DND-41 (cell line): Measurements from ENCODE around the gene NR6A1.
"Not testable (repeated sequence)": the region's sequence is repeated elsewhere in the genome, so short reads cannot be mapped to it uniquely, and the experiment has no call there.

Experiments
- ATAC-seq: fragments of 200-7000 bp; cut with Tn5 transposase; 3 replicates; pipeline ENCODE4 v1.9.1; 2021; ENCODE audit warnings: low read depth; ENCODE audit not compliant: insufficient read depth
- DNase-seq: peaks from one replicate; pipeline ENCODE4 v3.0.0-alpha.2; 2020
- H2AFZ ChIP-seq: 2 replicates; pipeline ENCODE4 v1.6.0; 2012; ENCODE audit warnings: low read depth, low read length
- H3K27ac ChIP-seq: 2 replicates; pipeline ENCODE4 v1.5.1; 2012; ENCODE audit warnings: low read length, inconsistent platforms
- H3K27me3 ChIP-seq: fragments of 200-600 bp; sonication (generic); 2 replicates; pipeline ENCODE4 v1.6.0; 2012; ENCODE audit warnings: low read length, mild to moderate bottlenecking, inconsistent platforms; ENCODE audit not compliant: insufficient read depth, poor library complexity
- H3K36me3 ChIP-seq: 2 replicates; pipeline ENCODE4 v1.5.1; 2012; ENCODE audit warnings: low read length, inconsistent platforms; ENCODE audit not compliant: insufficient read depth
- H3K4me1 ChIP-seq: 2 replicates; pipeline ENCODE4 v1.5.1; 2012; ENCODE audit warnings: mild to moderate bottlenecking, low read length; ENCODE audit not compliant: insufficient read depth
- H3K4me2 ChIP-seq: 2 replicates; pipeline ENCODE4 v1.6.0; 2012; ENCODE audit warnings: mild to moderate bottlenecking, moderate library complexity, low read length, inconsistent platforms; ENCODE audit not compliant: insufficient read depth
- H3K4me3 ChIP-seq, 2 experiments: fragments of 200-600 bp in 1 of 2; shearing (Covaris generic) in 1 of 2; 2 replicates each; pipeline ENCODE4 v1.5.1; 2012 to 2016; ENCODE audit warnings: inconsistent platforms in 2 of 2, low read length in 2 of 2, mild to moderate bottlenecking in 2 of 2, low read depth in 1 of 2, moderate library complexity in 1 of 2
- H3K79me2 ChIP-seq: 2 replicates; pipeline ENCODE4 v1.6.0; 2012; ENCODE audit warnings: low read length, inconsistent platforms; ENCODE audit not compliant: insufficient read depth
- H3K9ac ChIP-seq: 2 replicates; pipeline ENCODE4 v1.6.0; 2012; ENCODE audit warnings: low read depth, mild to moderate bottlenecking, inconsistent platforms, low read length, moderate library complexity
- H3K9me3 ChIP-seq: 2 replicates; pipeline ENCODE4 v1.5.1; 2012; ENCODE audit warnings: low read length, moderate library complexity, mild to moderate bottlenecking, inconsistent platforms; ENCODE audit not compliant: insufficient read depth, severe bottlenecking
- H4K20me1 ChIP-seq: 2 replicates; pipeline ENCODE4 v1.6.0; 2012; ENCODE audit warnings: low read length; ENCODE audit not compliant: insufficient read depth
- EZH2 ChIP-seq: IDR thresholded peaks from 3 replicates; pipeline ENCODE4 v1.6.1; 2012; ENCODE audit warnings: borderline replicate concordance, low read depth, mild to moderate bottlenecking, moderate library complexity, low read length, inconsistent platforms; ENCODE audit not compliant: severe bottlenecking
- TF ChIP-seq, protein P1 (sequence below): IDR thresholded peaks from 2 replicates; pipeline ENCODE4 v1.5.1; 2012; ENCODE audit warnings: borderline replicate concordance, low read length, moderate library complexity, mild to moderate bottlenecking; ENCODE audit not compliant: poor library complexity, severe bottlenecking; ENCODE audit errors: extremely low read depth

The NR6A1 gene

GRCh38 chr9:124741662-124742061 lies 29.4 kb downstream of the NR6A1 start:
- no peak overlapping the region for H3K4me3 ChIP-seq
- no peak overlapping the region for H3K4me2 ChIP-seq
- H3K9me3 ChIP-seq = no peaks in the 10 kb centered on the region
- no peaks in the 10 kb centered on the region for H3K36me3 ChIP-seq
- no peaks in the 10 kb centered on the region for H3K79me2 ChIP-seq
- TF ChIP-seq, protein P1, sequence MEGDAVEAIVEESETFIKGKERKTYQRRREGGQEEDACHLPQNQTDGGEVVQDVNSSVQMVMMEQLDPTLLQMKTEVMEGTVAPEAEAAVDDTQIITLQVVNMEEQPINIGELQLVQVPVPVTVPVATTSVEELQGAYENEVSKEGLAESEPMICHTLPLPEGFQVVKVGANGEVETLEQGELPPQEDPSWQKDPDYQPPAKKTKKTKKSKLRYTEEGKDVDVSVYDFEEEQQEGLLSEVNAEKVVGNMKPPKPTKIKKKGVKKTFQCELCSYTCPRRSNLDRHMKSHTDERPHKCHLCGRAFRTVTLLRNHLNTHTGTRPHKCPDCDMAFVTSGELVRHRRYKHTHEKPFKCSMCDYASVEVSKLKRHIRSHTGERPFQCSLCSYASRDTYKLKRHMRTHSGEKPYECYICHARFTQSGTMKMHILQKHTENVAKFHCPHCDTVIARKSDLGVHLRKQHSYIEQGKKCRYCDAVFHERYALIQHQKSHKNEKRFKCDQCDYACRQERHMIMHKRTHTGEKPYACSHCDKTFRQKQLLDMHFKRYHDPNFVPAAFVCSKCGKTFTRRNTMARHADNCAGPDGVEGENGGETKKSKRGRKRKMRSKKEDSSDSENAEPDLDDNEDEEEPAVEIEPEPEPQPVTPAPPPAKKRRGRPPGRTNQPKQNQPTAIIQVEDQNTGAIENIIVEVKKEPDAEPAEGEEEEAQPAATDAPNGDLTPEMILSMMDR = no peak
- no peak for TF ChIP-seq EZH2
- peaks cover 5% of the 10 kb centered on the region; the same call in 1 of the 2 replicates for H3K4me1 ChIP-seq
- no peaks in the 10 kb centered on the region for H3K27me3 ChIP-seq
- DNase-seq (no peak), ATAC-seq (no peak)
- H2AFZ ChIP-seq = no peak overlapping the region
- H3K9ac ChIP-seq = no peak overlapping the region
- 0 out of 2 replicates have a peak, but pooled peaks cover 3% of the 10 kb centered on the region for H4K20me1 ChIP-seq
- no peak overlapping the region for H3K27ac ChIP-seq

- H3K4me2 ChIP-seq = no peak overlapping the region
- H3K36me3 ChIP-seq = no peaks in the 10 kb centered on the region
- H3K4me1 ChIP-seq = peaks cover 5% of the 10 kb centered on the region; the same call in 1 of the 2 replicates
- H3K4me3 ChIP-seq = no peak overlapping the region
- H2AFZ ChIP-seq = no peak overlapping the region
- DNase-seq = no peak
- 0 out of 2 replicates have a peak, but pooled peaks cover 4% of the 10 kb centered on the region for H4K20me1 ChIP-seq
- TF ChIP-seq, protein P1 = no peak
- TF ChIP-seq EZH2 = no peak
- no peak overlapping the region for H3K9ac ChIP-seq
- H3K79me2 ChIP-seq = no peaks in the 10 kb centered on the region
- no peaks in the 10 kb centered on the region for H3K9me3 ChIP-seq
- H3K27me3 ChIP-seq = no peaks in the 10 kb centered on the region
- H3K27ac ChIP-seq = no peak overlapping the region
- ATAC-seq = no peak
Measured at GRCh38 chr9:124741149-124741548, 30.0 kb downstream of the NR6A1 start.

DNA sequence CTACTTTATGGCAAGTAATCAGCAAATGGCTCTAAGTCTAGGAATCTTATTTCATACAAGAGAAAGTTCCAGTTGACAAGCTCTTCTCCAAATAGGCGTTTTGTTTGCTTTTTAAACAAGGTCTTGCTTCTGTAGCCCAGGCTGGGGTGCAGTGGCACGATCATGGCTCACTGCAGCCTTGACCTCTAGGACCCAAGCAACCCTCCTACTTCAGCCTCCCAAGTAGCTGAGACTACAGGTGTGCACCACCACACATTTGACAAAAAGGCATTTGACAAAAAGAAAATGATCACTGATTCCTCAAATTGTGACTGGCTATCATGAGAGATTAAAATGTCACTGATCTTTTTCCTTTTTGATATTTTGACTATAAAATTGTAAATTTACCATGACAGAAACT lies 31.8 kb downstream of the NR6A1 start:
- H3K9me3 ChIP-seq = no peaks in the 10 kb centered on the region

DNA sequence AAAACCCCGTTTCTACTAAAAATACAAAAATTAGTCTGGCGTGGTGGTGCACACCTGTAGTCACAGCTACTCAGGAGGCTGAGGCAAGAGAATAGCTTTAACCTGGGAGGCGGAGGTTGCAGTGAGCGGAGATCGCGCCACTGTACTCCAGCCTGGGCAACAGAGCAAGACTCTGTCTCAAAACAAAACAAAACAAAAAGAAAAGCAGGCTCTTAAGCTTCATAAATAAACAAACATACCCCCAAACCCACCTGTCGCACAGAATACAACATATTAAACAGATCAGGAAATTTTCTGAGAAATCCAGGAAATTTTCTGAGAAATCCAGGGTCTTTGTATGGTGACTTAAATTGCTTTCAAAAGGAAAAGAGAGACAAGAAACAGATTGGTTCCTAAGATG lies 33.0 kb downstream of the NR6A1 start:
- not testable (repeated sequence) for H3K27me3 ChIP-seq, ATAC-seq, H3K4me2 ChIP-seq, H3K36me3 ChIP-seq, H3K27ac ChIP-seq, H3K79me2 ChIP-seq, H3K9me3 ChIP-seq, H3K4me3 ChIP-seq, H2AFZ ChIP-seq, DNase-seq, H4K20me1 ChIP-seq, H3K4me1 ChIP-seq, H3K9ac ChIP-seq

More for the DNA sequence above, 31.8 kb downstream of the NR6A1 start:
- no peak overlapping the region for H3K4me2 ChIP-seq
- peaks cover 5% of the 10 kb centered on the region; the same call in 1 of the 2 replicates for H3K4me1 ChIP-seq
- H2AFZ ChIP-seq = no peak overlapping the region
- no peaks in the 10 kb centered on the region for H3K79me2 ChIP-seq
- H3K9ac ChIP-seq = no peak overlapping the region
- H3K27ac ChIP-seq = no peak overlapping the region
- no peak overlapping the region for H3K4me3 ChIP-seq
- TF ChIP-seq, protein P1 = no peak
- no peak for TF ChIP-seq EZH2
- ATAC-seq (no peak), DNase-seq (no peak)
- H3K36me3 ChIP-seq = no peaks in the 10 kb centered on the region
- no peaks in the 10 kb centered on the region for H3K27me3 ChIP-seq
- 0 out of 2 replicates have a peak, but pooled peaks cover 4% of the 10 kb centered on the region for H4K20me1 ChIP-seq
